ENCODE results near the gene VSTM4. TPM values are rescaled to one million over a fixed set of nuclear protein-coding genes. Genes with fewer than 3 reads are reported as not detected.

VSTM4 gene
- total and polyA plus RNA-seq, 2 donors (not counting 1 experiment from before 2014, with no cell fraction given) = not detected

DNA sequence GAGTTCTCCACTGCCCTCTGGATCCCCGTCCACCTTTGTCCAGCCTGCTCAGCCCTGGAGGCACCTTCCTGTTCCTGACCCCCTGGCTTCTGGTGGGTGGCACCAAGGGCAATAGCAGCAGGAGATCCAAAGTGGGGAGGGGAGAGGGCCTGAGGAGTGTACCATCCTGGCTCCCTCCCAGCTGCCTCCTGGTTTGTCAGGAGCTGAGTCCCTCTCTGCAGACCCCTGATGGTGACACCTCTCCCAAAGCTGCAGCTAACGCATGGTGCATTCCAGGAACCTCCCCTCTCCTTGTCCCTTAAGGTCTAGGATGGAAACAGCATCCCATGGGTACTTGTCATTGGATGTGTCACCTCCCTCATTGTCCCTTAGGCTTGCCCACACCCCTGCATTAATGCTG is 39.6 kb downstream of the VSTM4 start:
- Histone ChIP-seq H3K9me3 (ENCODE audit: control extremely low read depth in 1 of 3, control insufficient read depth in 2 of 3, insufficient read depth in 1 of 3, low read length in 2 of 3) (peaks cover 0 to 3% (median 0%) of the 10 kb centered on the region in 3 donors), H3K4me1 (ENCODE audit: control insufficient read depth in 2 of 2, insufficient read depth in 2 of 2, low read length in 2 of 2) (no peaks in the 10 kb centered on the region), H2AFZ (ENCODE audit: insufficient read depth, low read depth, low read length, poor library complexity, severe bottlenecking) (no peak overlapping the region), H3K4me2 (replicated peaks; ENCODE audit: low read depth, low read length, poor library complexity, severe bottlenecking) (no peak overlapping the region), H3K36me3 (replicated peaks in 1 of 2; ENCODE audit: control extremely low read depth in 1 of 2, control insufficient read depth in 1 of 2, extremely low read depth in 1 of 2, insufficient read depth in 2 of 2, low read length in 1 of 2) (no peaks in the 10 kb centered on the region), H3K9ac (ENCODE audit: low read length) (no peak overlapping the region), H4K20me1 (ENCODE audit: control insufficient read depth, insufficient read depth, low read length, poor library complexity, severe bottlenecking) (no peaks in the 10 kb centered on the region), H3K79me2 (ENCODE audit: control insufficient read depth, insufficient read depth, low read length) (no peaks in the 10 kb centered on the region), H3K4me3 (ENCODE audit: control extremely low read depth in 1 of 5, extremely low read depth in 1 of 5, insufficient read depth in 1 of 5, low read depth in 2 of 5, low read length in 4 of 5) (no peak overlapping the region), H3K27ac (ENCODE audit: low read length in 2 of 2) (no peak overlapping the region), H3K27me3 (replicated peaks in 1 of 4; ENCODE audit: control extremely low read depth in 1 of 4, control insufficient read depth in 3 of 4, insufficient read depth in 4 of 4, low read length in 3 of 4) (peaks cover 0 to 4% (median 1%) of the 10 kb centered on the region in 4 experiments)
- H3K27me3 Mint-ChIP-seq = peaks cover 29% of the 10 kb centered on the region
- no peak overlapping the region for H3K4me3 Mint-ChIP-seq
- H3K27ac Mint-ChIP-seq = no peak overlapping the region
- TF ChIP-seq EZH2 (IDR thresholded peaks at IDR 0.05; ENCODE audit: borderline replicate concordance, insufficient read depth, low read depth, low read length, poor library complexity, severe bottlenecking) (no peak), CTCF (IDR thresholded peaks at IDR 0.05) (no peak)
- ChIA-PET POLR2A (no interaction called here), CTCF (no interaction called here)
- no peaks in the 10 kb centered on the region for H3K4me1 Mint-ChIP-seq
- no peaks in the 10 kb centered on the region for H3K9me3 Mint-ChIP-seq (ENCODE audit: insufficient read depth)
- ATAC-seq (ENCODE audit: low read depth) (no peak), DNase-seq (no peak)
- WGBS (ENCODE audit: insufficient coverage) = 96% methylated on average over 2 of the region's 2 CpGs
- intact Hi-C loops (cut with micrococcal nuclease) = no loop called here

DNA sequence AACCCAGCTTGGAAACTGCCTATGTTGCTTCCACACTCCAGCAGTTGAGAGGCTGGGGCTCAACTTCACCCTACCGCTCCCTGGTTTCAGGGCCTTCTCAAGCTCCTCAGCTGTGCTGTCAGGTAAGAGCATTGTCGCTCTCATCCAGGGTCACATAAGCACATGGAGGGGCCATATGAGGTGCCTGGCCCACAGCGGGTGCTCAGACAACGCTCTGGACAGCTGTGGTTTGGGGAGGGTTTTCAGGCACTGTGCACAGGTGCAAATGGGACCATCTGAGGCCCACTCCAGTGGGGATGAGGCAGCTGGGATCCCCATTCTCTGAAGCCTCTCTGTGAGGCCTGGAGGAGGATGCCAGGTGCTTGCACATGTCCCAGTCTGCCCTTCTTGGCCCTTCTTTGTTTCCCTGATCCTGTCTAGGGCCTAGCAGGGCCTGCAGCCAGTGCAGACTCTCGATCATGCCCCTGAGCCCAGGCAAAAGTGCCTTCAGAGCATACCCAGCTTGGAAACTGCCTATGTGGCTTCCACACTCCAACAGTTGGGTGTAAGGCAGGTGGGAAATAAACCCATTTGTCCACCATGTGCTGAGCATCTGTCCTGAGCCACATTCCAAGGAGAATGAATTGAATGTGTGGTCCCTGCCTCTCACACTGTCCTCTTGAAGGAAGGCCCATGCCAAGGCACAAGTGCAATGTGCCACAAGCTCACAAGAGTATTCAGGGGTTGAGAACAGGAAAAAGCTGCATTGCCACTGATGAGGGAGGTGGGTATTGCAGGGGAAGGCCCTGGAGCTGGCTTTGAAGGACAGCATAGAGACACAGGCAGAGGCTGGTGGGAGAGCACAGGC is 40.3 kb downstream of the VSTM4 start:
- H3K4me2 ChIP-seq (replicated peaks; ENCODE audit: low read depth, low read length, poor library complexity, severe bottlenecking) = no peak overlapping the region
- WGBS (ENCODE audit: insufficient coverage) = 92% methylated on average over 5 of the region's 5 CpGs
- intact Hi-C loops (cut with micrococcal nuclease) = no loop called here
- H3K4me3 ChIP-seq (ENCODE audit: control extremely low read depth in 1 of 5, extremely low read depth in 1 of 5, insufficient read depth in 1 of 5, low read depth in 2 of 5, low read length in 4 of 5) = no peak overlapping the region
- H3K9ac ChIP-seq (ENCODE audit: low read length) = no peak overlapping the region
- DNase-seq (no peak), ATAC-seq (ENCODE audit: low read depth) (no peak)
- H4K20me1 ChIP-seq (ENCODE audit: control insufficient read depth, insufficient read depth, low read length, poor library complexity, severe bottlenecking) = no peaks in the 10 kb centered on the region
- no peaks in the 10 kb centered on the region for H3K79me2 ChIP-seq (ENCODE audit: control insufficient read depth, insufficient read depth, low read length)
- peaks cover 0 to 3% (median 0%) of the 10 kb centered on the region in 3 donors for H3K9me3 ChIP-seq (ENCODE audit: control extremely low read depth in 1 of 3, control insufficient read depth in 2 of 3, insufficient read depth in 1 of 3, low read length in 2 of 3)
- H3K27me3 ChIP-seq (replicated peaks in 1 of 4; ENCODE audit: control extremely low read depth in 1 of 4, control insufficient read depth in 3 of 4, insufficient read depth in 4 of 4, low read length in 3 of 4) = peaks cover 0 to 4% (median 1%) of the 10 kb centered on the region in 4 experiments
- POLR2A ChIA-PET = no interaction called here
- no peaks in the 10 kb centered on the region for H3K36me3 ChIP-seq (replicated peaks in 1 of 2; ENCODE audit: control extremely low read depth in 1 of 2, control insufficient read depth in 1 of 2, extremely low read depth in 1 of 2, insufficient read depth in 2 of 2, low read length in 1 of 2)
- H2AFZ ChIP-seq (ENCODE audit: insufficient read depth, low read depth, low read length, poor library complexity, severe bottlenecking) = no peak overlapping the region
- Mint-ChIP-seq H3K4me1 (no peaks in the 10 kb centered on the region), H3K4me3 (no peak overlapping the region), H3K27ac (no peak overlapping the region), H3K27me3 (peaks cover 25% of the 10 kb centered on the region), H3K9me3 (ENCODE audit: insufficient read depth) (no peaks in the 10 kb centered on the region)
- H3K4me1 ChIP-seq (ENCODE audit: control insufficient read depth in 2 of 2, insufficient read depth in 2 of 2, low read length in 2 of 2) = no peaks in the 10 kb centered on the region
- TF ChIP-seq CTCF (IDR thresholded peaks at IDR 0.05) (no peak), EZH2 (IDR thresholded peaks at IDR 0.05; ENCODE audit: borderline replicate concordance, insufficient read depth, low read depth, low read length, poor library complexity, severe bottlenecking) (no peak)
- H3K27ac ChIP-seq (ENCODE audit: low read length in 2 of 2) = no peak overlapping the region
- CTCF ChIA-PET = no interaction called here

All from B cell (primary cell).